Retinal pigment epithelial cell (primary cell): ENCODE measurements around the gene MSMP.
A peak's percentile ranks its signal among the peaks of the same experiment; 100 is the strongest.

Experiments used
- DNase-seq: peaks from one replicate; pipeline ENCODE4 v3.0.0-alpha.2; 2010; ENCODE audit warnings: low read depth
- H3K4me3 ChIP-seq: 2 replicates; pipeline ENCODE4 v1.5.1; 2011; ENCODE audit warnings: mild to moderate bottlenecking, low read length, control low read depth, moderate library complexity
- TF ChIP-seq, protein P1 (sequence below): conservative IDR thresholded peaks from 2 replicates; pipeline ENCODE4 v1.5.1; 2011; ENCODE audit warnings: low read depth, low read length, control low read depth, inconsistent platforms

The MSMP gene

DNA sequence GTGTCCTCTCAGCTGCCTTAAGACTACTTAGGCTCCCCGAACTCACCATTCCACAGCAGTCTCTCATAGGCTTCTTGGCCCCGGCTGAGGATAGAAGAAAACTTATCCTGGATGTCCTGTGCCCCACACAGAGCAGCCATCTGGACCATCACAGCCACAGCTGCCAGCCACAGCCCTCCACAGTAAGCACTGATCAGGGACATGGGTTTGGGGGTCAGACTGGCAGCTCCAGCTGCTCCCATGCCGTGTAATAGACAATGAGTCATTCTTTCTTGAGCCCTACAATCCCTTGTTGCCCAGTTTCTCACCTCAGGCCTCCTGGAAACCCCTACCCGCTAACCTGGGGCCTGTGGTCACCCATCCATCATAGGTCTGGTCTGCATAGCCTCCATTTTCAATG is 15.9 kb downstream of the MSMP start:
- H3K4me3 ChIP-seq = no peak overlapping the region
- DNase-seq = no peak
- TF ChIP-seq, protein P1, sequence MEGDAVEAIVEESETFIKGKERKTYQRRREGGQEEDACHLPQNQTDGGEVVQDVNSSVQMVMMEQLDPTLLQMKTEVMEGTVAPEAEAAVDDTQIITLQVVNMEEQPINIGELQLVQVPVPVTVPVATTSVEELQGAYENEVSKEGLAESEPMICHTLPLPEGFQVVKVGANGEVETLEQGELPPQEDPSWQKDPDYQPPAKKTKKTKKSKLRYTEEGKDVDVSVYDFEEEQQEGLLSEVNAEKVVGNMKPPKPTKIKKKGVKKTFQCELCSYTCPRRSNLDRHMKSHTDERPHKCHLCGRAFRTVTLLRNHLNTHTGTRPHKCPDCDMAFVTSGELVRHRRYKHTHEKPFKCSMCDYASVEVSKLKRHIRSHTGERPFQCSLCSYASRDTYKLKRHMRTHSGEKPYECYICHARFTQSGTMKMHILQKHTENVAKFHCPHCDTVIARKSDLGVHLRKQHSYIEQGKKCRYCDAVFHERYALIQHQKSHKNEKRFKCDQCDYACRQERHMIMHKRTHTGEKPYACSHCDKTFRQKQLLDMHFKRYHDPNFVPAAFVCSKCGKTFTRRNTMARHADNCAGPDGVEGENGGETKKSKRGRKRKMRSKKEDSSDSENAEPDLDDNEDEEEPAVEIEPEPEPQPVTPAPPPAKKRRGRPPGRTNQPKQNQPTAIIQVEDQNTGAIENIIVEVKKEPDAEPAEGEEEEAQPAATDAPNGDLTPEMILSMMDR = no peak

DNA sequence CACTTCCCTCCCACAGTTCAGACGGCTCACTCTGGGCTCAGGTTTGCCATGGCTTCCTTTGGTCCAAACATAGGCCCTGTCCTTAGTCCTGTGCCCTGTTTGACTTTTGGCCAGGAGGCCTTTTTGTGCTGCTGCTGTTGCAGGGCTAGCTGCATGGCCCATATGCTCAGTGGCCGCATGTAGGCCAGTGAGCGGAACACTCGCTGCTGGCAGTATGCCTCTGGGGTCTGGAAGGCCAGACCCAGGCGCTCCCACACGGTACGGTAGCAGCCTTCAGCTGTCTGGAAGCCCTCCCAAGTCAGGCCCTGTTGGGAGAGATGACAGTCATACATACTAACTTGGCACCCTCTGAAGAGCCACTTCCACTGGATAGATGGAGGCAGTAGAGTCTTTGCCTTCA is 16.9 kb downstream of the MSMP start:
- TF ChIP-seq, protein P1 = no peak
- H3K4me3 ChIP-seq = no peak overlapping the region

GRCh38 chr9:35736201-35736633 is 17.9 kb downstream of the MSMP start:
- TF ChIP-seq, protein P1 = peak; percentile 98

More for the DNA sequence above, 16.9 kb downstream of the MSMP start:
- DNase-seq = no peak

GRCh38 chr9:35734096-35734495 is 20.0 kb downstream of the MSMP start:
- H3K4me3 ChIP-seq = no peak overlapping the region
- TF ChIP-seq, protein P1 = no peak
- DNase-seq = no peak

More at GRCh38 chr9:35736201-35736633, 17.9 kb downstream of the MSMP start:
- DNase-seq = no peak
- no peak overlapping the region for H3K4me3 ChIP-seq

GRCh38 chr9:35732800-35733541 is 21.1 kb downstream of the MSMP start:
- DNase-seq = no peak
- H3K4me3 ChIP-seq = peak overlapping the region; percentile 68
- TF ChIP-seq, protein P1 = no peak

DNA sequence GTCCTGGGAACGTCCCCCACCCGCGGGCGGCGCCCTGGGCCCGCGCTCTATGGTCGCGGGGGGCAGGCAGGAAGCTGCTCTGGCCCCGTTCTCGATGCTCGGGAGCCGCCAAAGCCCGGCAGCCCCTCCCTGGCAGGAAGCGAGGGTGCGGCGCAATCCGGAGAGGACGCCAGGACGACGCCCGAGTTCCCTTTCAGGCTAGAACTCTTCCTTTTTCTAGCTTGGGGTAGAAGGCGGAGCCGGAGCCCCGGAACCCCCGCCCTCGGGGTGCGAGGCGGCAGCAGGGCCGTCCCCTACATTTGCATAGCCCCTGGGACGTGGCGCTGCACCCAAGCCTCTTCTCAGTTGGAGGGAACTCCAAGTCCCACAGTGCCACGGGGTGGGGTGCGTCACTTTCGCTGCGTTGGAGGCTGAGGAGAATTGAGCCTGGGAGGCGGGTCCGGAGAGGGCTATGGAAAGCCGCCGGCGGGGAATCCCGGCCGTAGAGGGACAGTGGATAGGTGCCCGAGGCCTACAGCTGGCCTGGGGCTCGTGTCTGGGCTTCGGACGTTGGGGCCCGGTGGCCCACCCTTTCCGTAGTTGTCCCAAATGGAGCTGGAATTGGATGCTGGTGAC is 21.8 kb downstream of the MSMP start, which contains the start of the genes CREB3 and TLN1:
Gene CREB3, plus strand, starts transcription at position 482 of the 615 bp plus-strand sequence. Its CDS starts 107 bp downstream, at position 589.
Gene TLN1, minus strand, starts transcription at position 11 of the 615 bp plus-strand sequence. CDS start 6,501 bp downstream, outside the sequence.
- DNase-seq = peak; percentile 95
- TF ChIP-seq, protein P1 = no peak
- peak within 1 kb of the TSS; percentile 68 for H3K4me3 ChIP-seq
